GF-D8 (cell line): ENCODE measurements around the gene GRK1.
A peak's percentile ranks its signal among the peaks of the same experiment; 100 is the strongest.

Experiments used
- DNase-seq: peaks from one replicate; lab custom pipeline; 2025; lab: John Stamatoyannopoulos, UW

Gene GRK1

DNA sequence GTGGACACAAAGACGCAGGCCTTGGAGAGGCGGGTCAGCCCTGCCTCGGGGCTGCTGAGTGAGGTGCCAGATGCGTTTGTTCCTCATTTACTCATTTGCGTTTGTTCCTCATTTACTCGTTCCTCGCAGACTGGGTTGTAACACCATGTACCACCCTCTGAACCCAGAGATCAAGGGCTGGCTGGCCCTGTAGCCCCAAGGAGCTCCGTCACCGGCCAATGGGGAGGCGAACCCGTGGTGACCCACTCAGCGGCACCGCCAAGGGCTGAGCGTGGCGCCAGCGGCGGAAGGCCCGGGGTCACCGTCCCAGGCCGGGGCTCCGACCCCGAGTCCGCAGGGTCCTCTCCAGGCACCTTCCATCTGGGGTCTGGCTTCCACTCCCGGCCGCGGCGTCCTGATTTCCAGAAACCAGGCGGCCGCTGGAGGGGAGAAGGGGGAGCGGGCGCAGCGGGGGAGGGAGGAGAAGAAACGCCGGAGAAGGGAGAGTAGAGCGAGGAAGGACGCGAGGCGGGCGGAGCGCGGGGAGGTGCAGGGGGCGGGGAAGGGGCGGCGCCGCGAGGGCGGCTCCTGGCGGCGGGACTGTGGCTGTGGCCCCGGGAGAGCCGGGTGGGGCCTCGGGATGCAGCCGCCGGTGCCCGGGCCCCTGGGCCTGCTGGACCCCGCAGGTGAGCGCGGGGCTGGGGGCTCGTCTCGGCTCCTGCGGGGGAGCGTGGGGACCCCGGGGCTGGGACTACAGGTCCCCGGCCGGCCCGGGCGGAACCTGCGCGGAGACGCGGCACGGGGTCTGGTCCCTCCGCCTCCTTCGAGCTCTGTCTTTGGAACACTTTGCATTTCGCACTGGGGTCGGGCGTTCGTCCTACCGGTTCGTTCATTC is 91.9 kb downstream of the GRK1 start, which contains the start of gene TMEM255B:
TMEM255B (plus strand) TSS at position 576 of the 874 bp plus-strand sequence; CDS start at position 620, 44 bp downstream.
- DNase-seq = peak; percentile 83

DNA sequence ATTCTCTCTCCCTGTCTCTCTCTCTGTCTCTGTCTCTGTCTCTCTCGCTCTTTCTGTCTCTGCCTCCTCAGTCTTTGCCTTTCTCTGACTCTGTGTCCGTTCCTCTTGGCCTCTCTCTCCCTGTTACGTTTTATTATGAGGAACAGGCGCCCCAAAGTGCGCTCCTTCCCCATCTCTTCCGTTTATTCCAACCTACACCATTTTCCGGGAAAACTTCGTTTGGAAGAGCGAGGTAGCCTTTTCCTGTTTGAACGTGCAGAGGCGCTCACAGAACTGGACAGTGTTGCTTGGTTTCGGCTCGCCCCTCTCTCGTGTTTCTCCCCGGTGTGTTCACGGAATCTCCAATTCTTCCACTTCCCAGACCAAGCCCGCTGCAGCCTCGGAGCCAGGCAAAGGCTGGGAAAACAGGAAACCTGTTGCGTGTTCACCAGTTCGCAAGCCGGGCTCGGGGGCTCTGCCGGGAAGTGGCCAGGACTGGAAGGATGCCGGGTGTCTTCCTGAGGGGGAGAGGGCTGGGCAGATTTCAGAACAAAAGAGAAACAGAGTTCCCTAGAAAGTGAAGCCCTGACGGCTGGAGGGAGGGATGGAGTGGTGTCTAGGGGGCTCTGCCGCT is 92.6 kb downstream of the GRK1 start:
- no peak for DNase-seq

DNA sequence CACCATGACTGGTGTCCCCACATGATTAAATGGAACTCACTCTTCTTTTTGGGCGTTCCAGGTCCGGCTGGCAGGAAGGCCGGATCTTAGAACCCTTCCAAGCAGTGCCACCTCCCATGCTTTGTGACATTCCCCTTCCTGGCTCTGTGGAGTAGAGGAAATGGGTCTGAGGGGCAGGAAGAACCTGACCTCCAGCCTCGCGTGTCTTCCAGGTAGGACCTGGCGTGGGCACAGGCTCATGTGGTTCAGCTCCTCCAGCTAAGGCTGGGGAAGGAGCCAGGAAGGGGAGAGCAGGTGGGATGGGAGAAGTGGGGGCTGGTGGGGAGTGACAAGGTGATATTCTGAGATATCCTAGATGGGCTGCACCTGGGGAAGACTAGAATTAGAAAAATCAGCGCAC is 94.1 kb downstream of the GRK1 start:
- no peak for DNase-seq

DNA sequence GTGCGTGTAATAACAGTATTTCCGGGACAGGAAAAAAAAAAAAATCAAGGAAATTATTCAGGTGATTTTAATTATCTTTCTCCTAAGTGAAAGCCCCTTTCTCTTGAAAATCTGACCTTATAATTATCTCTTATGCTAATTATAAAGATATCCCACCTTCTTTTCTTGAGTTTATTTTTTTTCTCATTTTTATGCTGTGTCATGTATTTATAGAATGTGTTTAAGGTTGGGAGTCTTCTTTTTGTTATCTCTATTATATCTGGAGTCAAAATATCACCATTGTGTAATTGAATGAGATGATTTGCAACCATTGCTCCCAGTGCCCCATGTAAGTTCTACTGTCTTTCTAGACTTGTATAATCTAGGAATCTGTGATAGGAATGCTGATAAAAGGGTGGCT is 95.1 kb downstream of the GRK1 start:
- DNase-seq = no peak

DNA sequence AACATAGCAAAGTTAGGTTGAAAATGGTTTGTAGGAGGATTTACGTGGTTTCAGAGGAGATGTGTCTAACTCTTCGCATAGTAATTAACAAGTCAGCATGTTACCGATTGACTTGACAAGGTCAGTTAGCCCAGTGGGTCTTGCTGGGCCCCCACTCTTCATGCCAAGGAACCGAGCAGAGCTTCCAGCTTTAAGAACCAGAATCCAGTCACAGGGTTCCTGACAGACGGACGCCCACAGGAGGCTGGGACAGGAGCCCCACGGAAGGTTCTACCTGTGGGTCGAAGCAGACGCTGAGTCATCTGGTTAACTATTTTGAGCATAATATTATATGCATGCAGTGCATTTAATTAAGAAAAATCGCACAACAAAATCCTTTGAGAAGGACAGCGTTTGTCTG is 95.5 kb downstream of the GRK1 start:
- DNase-seq = no peak

DNA sequence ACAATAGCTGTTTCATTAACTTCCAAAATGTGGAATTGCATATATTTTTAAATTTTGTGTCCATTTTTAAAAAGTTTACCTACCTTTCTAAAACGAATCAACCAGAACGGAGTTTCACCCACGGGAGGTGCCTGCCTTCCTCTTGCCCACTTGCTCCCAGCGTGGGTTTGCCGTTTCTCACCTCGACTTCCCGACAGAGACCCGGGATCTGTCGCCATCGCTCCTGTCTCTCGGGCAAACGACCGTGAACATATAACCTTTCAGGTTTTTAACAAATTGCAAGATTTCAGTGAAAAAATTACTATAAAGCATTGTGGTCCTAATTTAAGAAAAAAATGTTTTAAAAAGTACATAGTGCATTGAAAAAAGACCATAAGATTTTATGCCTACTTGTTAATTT is 96.2 kb downstream of the GRK1 start:
- no peak for DNase-seq

DNA sequence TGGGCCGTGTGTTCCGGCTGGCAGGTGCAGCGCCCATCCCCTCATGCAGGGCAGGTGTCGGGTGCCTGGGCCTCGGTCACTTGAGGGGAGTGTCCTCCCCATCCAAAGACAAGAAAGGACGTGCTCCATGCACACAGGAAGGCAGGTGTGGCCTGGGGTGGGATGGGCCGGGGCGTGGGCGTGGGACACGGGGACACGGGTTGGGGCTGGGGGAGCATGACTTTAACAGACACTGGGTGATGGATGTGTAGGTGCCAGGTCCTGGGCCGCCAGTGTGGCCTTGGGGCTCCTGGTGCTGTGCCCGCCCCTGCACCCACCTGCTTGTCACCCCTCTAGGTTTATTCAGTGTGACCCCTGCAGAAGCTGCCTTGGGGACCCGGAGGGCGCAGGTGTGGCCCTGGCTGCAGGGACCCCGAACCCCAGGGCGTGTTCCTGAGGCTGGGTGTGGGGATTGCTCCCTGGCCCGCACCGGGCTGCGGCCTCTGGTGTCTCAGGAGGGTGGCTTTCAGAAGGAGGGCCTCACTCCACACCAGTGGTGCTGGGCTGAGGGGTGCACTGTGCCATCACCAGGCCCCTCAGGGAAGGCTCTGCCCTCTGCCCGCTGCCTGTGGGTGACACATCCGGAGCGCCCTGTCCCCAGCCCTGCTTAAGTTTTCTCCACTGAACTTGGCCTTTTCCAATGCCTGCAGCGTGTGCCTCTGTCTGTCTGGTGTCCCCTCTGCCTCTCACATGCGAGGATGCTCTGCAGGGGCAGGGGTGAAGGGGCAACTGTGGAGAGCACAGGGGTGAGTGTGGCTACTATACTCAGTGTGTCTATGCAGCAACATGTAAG is 97.2 kb downstream of the GRK1 start:
- DNase-seq = no peak

DNA sequence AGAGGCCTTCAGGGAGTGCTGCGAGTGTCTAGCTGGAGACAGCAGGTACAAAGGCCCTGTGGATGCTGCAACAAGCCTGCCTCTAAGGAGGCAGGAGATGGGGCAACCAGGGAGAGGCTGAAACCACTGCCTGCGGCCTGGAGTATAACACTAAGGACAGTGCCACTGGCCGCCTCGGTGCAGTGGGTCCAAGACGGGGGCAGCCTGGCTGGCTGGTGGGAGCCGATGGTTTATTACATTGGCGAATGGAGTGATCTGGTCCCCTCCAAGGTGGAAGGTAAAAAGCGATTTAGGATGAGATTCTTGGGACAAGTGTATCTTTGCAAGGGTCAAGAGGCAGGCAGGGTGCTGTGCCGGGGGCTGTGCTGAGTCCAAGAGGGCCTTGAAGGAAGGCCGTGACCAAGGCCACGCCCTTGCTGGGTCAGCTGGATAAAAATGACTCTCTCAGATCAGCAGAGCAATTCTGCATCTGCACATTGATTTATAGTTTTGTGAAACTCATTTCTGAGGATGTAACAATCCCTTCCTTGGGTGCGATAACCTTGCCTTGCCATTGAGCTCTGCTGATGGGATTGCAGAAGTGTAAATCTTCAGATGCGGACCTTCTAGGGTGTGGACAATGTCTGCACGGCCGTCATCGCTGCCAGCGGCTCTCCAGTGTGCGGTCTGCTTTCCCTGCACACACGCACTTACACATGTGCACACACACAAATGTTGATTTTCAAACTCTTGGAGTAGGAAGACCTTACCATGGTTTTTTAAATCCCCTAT is 98.0 kb downstream of the GRK1 start:
- no peak for DNase-seq

DNA sequence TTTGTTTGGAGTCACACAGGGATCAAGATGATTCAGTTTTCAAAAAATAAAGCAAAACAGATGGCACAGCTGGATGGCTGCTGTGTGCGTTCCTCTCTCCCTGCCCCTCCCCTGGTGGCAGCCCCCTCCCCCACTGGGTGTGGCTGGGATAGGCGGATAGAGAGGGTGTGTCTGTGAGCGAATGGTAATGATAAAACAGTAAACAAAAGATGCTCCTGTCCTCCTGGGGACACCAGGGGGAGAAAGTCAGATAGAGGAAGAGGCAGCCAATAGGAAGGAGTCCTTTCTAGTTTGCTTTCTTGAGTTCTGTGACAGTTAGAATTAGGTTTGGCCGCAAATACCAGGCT is 98.5 kb downstream of the GRK1 start:
- DNase-seq = no peak

DNA sequence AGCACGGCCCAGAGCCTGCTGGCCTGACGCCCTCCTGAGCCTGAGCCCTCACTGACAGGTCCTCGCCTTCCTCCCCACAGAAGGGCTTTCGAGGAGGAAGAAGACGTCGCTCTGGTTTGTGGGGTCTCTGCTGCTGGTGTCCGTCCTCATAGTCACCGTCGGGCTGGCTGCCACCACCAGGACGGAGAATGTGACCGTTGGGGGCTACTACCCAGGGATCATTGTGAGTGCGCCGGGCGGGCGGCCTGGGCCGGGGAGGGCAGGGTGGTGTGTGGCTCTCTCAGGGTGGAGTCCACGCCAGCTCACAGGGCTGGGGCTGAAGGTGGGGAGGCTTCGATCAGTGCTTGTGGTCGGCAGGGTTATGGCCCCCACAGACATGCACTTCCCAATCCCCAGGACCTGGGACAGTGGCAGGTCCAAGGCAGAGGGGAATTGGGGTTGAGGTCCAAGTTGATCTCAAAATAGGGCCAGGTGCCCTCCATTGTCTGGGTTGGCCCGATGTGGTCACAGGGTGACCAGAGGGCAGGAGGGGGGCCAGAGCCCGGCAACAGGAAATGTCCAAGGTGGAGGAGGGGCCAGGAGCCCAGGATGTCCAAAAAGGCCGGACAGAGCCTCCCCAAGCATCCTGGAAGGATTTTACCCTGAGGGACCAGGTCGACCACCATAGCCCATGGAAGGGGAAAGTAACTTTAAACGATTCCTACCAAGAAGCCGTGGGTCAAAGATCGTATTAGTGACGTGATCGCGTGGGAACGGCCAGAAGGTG is 99.2 kb downstream of the GRK1 start:
- DNase-seq = no peak

- no peak for DNase-seq
Measured at GRCh38 chr13:113767366-113767765, 100.3 kb downstream of the GRK1 start.

- no peak for DNase-seq
Measured at GRCh38 chr13:113768018-113768905, 101.2 kb downstream of the GRK1 start.

- DNase-seq = no peak
Measured at GRCh38 chr13:113769106-113769505, 102.1 kb downstream of the GRK1 start.

GRCh38 chr13:113769881-113770280 is 102.9 kb downstream of the GRK1 start:
- DNase-seq = no peak

DNA sequence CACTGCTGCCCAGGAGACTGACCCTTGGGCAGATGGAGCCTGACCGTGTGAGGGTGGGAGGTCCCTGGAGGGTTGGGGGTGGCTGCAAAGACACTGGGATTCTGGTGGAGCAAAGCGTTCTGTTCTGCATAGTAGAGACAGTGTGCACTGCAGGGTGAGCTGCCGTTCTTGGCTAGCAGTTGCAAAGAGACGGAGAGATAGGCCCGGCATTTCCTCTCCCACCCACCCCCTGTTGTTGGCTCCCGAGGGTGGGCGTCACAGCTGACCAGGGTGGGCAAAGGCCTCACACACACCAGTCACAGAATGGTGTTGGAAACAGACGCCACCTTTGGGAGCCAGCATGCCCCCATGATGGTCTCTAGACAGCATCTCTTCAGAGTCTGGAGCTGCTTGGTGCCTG is 103.4 kb downstream of the GRK1 start:
- DNase-seq = no peak

DNA sequence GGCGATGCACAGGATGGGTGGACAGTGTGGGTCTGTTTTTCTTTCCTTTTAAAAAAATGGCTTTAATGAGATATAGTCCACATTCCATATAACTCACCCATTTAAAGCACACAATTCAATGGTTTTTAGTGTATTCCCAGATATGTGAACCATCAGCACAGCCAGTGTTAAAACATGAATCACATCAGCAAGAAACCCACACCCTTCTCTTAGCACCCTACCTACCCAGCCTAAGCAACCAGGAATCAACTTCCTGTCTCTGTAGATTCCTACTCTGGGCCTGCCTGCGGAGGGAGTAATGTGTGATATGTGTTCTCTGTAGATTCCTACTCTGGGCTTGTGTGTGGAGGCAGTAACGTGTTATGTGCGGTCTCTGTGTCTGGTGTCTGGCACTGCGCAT is 103.9 kb downstream of the GRK1 start:
- no peak for DNase-seq

- peak; percentile 66 for DNase-seq
Measured at GRCh38 chr13:113771709-113772331, 104.8 kb downstream of the GRK1 start.

- DNase-seq = no peak
Measured at GRCh38 chr13:113774177-113775107, 107.4 kb downstream of the GRK1 start.
